ENCODE measurements around the gene RPSA.
"Not testable (repeated sequence)": the region's sequence is repeated elsewhere in the genome, so short reads cannot be mapped to it uniquely, and the experiment has no call there.

The RPSA gene

GRCh38 chr3:39435006-39435748 lies 28.7 kb downstream of the RPSA start:
- no peaks in the 10 kb centered on the region for H3K36me3 Mint-ChIP-seq (ENCODE audit: insufficient read depth)
- H3K4me1 Mint-ChIP-seq (ENCODE audit: low read depth in 2 of 2), result no peaks in the 10 kb centered on the region
- peaks cover 5 to 10% of the 10 kb centered on the region in 2 donors for H3K27me3 Mint-ChIP-seq
- DNase-seq (no peak), ATAC-seq (replicated peaks) (no peak)
- no peaks in the 10 kb centered on the region for H3K9me3 Mint-ChIP-seq
- no peak overlapping the region for H3K4me3 Mint-ChIP-seq
- H3K27ac Mint-ChIP-seq, result no peak overlapping the region

GRCh38 chr3:39438880-39439279 lies 32.4 kb downstream of the RPSA start:
- Mint-ChIP-seq H3K4me3 (no peak overlapping the region), H3K27ac (no peak overlapping the region), H3K4me1 (ENCODE audit: low read depth in 2 of 2) (no peaks in the 10 kb centered on the region), H3K27me3 (no peaks in the 10 kb centered on the region), H3K36me3 (ENCODE audit: insufficient read depth) (no peaks in the 10 kb centered on the region), H3K9me3 (no peaks in the 10 kb centered on the region)
- ATAC-seq (replicated peaks) (no peak), DNase-seq (no peak)

- DNase-seq (no peak), ATAC-seq (replicated peaks) (no peak)
- Mint-ChIP-seq H3K27me3 (peaks cover 0 to 9% of the 10 kb centered on the region in 2 donors), H3K36me3 (ENCODE audit: insufficient read depth) (no peaks in the 10 kb centered on the region), H3K4me3 (no peak overlapping the region), H3K27ac (no peak overlapping the region), H3K4me1 (ENCODE audit: low read depth in 2 of 2) (no peaks in the 10 kb centered on the region), H3K9me3 (no peaks in the 10 kb centered on the region)
These were observed 33.8 kb downstream of the RPSA start for GRCh38 chr3:39440316-39440715.

GRCh38 chr3:39443530-39443929 lies 37.0 kb downstream of the RPSA start:
- DNase-seq (no peak), ATAC-seq (replicated peaks) (no peak)
- Mint-ChIP-seq H3K27me3 (peaks cover 7 to 19% of the 10 kb centered on the region in 2 donors), H3K27ac (no peak overlapping the region), H3K36me3 (ENCODE audit: insufficient read depth) (no peaks in the 10 kb centered on the region), H3K9me3 (no peaks in the 10 kb centered on the region), H3K4me1 (ENCODE audit: low read depth in 2 of 2) (peaks cover 0 to 2% of the 10 kb centered on the region in 2 donors), H3K4me3 (no peak overlapping the region)

GRCh38 chr3:39445927-39446326 lies 39.4 kb downstream of the RPSA start:
- Mint-ChIP-seq H3K4me3 (no peak overlapping the region), H3K27ac (no peak overlapping the region), H3K9me3 (no peaks in the 10 kb centered on the region), H3K36me3 (ENCODE audit: insufficient read depth) (no peaks in the 10 kb centered on the region), H3K27me3 (peaks cover 7 to 19% of the 10 kb centered on the region in 2 donors), H3K4me1 (ENCODE audit: low read depth in 2 of 2) (peaks cover 0 to 2% of the 10 kb centered on the region in 2 donors)
- no peak for ATAC-seq (replicated peaks)
- no peak for DNase-seq

GRCh38 chr3:39446444-39446843 lies 39.9 kb downstream of the RPSA start:
- Mint-ChIP-seq H3K27me3 (peaks cover 7 to 19% of the 10 kb centered on the region in 2 donors), H3K27ac (no peak overlapping the region), H3K4me1 (ENCODE audit: low read depth in 2 of 2) (peaks cover 0 to 2% of the 10 kb centered on the region in 2 donors), H3K36me3 (ENCODE audit: insufficient read depth) (no peaks in the 10 kb centered on the region), H3K9me3 (no peaks in the 10 kb centered on the region), H3K4me3 (no peak overlapping the region)
- ATAC-seq (replicated peaks) (no peak), DNase-seq (no peak)

- H3K27me3 Mint-ChIP-seq, result peaks cover 8 to 24% of the 10 kb centered on the region in 2 donors
- H3K4me3 Mint-ChIP-seq, result no peak overlapping the region
- H3K36me3 Mint-ChIP-seq (ENCODE audit: insufficient read depth), result no peaks in the 10 kb centered on the region
- no peaks in the 10 kb centered on the region for H3K9me3 Mint-ChIP-seq
- H3K27ac Mint-ChIP-seq, result no peak overlapping the region
- peak; percentile 60 to 67 (median 62) for DNase-seq
- ATAC-seq (replicated peaks), result peak; percentile 85
- H3K4me1 Mint-ChIP-seq (ENCODE audit: low read depth in 2 of 2), result peaks cover 0 to 2% of the 10 kb centered on the region in 2 donors
These were observed 41.3 kb downstream of the RPSA start for GRCh38 chr3:39447637-39448483.

- Mint-ChIP-seq H3K27ac (no peak overlapping the region), H3K9me3 (no peaks in the 10 kb centered on the region), H3K36me3 (ENCODE audit: insufficient read depth) (no peaks in the 10 kb centered on the region), H3K4me3 (no peak overlapping the region), H3K27me3 (peaks cover 16 to 32% of the 10 kb centered on the region in 2 donors), H3K4me1 (ENCODE audit: low read depth in 2 of 2) (peaks cover 0 to 2% of the 10 kb centered on the region in 2 donors)
- no peak for ATAC-seq (replicated peaks)
- DNase-seq, result no peak
These were observed 42.1 kb downstream of the RPSA start for GRCh38 chr3:39448506-39449233.

- peaks cover 18 to 35% of the 10 kb centered on the region in 2 donors for H3K27me3 Mint-ChIP-seq
- no peak for DNase-seq
- no peak overlapping the region for H3K4me3 Mint-ChIP-seq
- H3K36me3 Mint-ChIP-seq (ENCODE audit: insufficient read depth), result no peaks in the 10 kb centered on the region
- ATAC-seq (replicated peaks), result no peak
- H3K4me1 Mint-ChIP-seq (ENCODE audit: low read depth in 2 of 2), result peaks cover 0 to 2% of the 10 kb centered on the region in 2 donors
- H3K27ac Mint-ChIP-seq, result no peak overlapping the region
- no peaks in the 10 kb centered on the region for H3K9me3 Mint-ChIP-seq
These were observed 43.3 kb downstream of the RPSA start for GRCh38 chr3:39449796-39450195.

- H3K4me3 Mint-ChIP-seq, result no peak overlapping the region
- DNase-seq, result no peak
- no peaks in the 10 kb centered on the region for H3K9me3 Mint-ChIP-seq
- H3K27ac Mint-ChIP-seq, result no peak overlapping the region
- peaks cover 36 to 58% of the 10 kb centered on the region in 2 donors for H3K27me3 Mint-ChIP-seq
- no peak for ATAC-seq (replicated peaks)
- no peaks in the 10 kb centered on the region for H3K36me3 Mint-ChIP-seq (ENCODE audit: insufficient read depth)
- H3K4me1 Mint-ChIP-seq (ENCODE audit: low read depth in 2 of 2), result no peaks in the 10 kb centered on the region
These were observed 46.6 kb downstream of the RPSA start for GRCh38 chr3:39453134-39453533.

- H3K36me3 Mint-ChIP-seq (ENCODE audit: insufficient read depth); H3K4me1 Mint-ChIP-seq (ENCODE audit: low read depth in 2 of 2); DNase-seq; H3K27ac Mint-ChIP-seq; H3K9me3 Mint-ChIP-seq; H3K4me3 Mint-ChIP-seq; ATAC-seq (replicated peaks): not testable (repeated sequence)
- H3K27me3 Mint-ChIP-seq, result peaks cover 34 to 55% of the 10 kb centered on the region in 2 donors
These were observed 47.4 kb downstream of the RPSA start for GRCh38 chr3:39453872-39454271.

GRCh38 chr3:39454591-39455217 lies 48.2 kb downstream of the RPSA start:
- DNase-seq (no peak), ATAC-seq (replicated peaks) (no peak)
- H3K36me3 Mint-ChIP-seq (ENCODE audit: insufficient read depth), result no peaks in the 10 kb centered on the region
- peaks cover 38 to 55% of the 10 kb centered on the region in 2 donors for H3K27me3 Mint-ChIP-seq
- no peaks in the 10 kb centered on the region for H3K4me1 Mint-ChIP-seq (ENCODE audit: low read depth in 2 of 2)
- no peak overlapping the region for H3K27ac Mint-ChIP-seq
- H3K4me3 Mint-ChIP-seq, result no peak overlapping the region
- H3K9me3 Mint-ChIP-seq, result no peaks in the 10 kb centered on the region

- H3K4me1 Mint-ChIP-seq (ENCODE audit: low read depth in 2 of 2), result no peaks in the 10 kb centered on the region
- H3K36me3 Mint-ChIP-seq (ENCODE audit: insufficient read depth), result no peaks in the 10 kb centered on the region
- ATAC-seq (replicated peaks) (no peak), DNase-seq (no peak)
- no peak overlapping the region for H3K27ac Mint-ChIP-seq
- peaks cover 38 to 64% of the 10 kb centered on the region in 2 donors for H3K27me3 Mint-ChIP-seq
- no peaks in the 10 kb centered on the region for H3K9me3 Mint-ChIP-seq
- H3K4me3 Mint-ChIP-seq, result no peak overlapping the region
These were observed 49.6 kb downstream of the RPSA start for GRCh38 chr3:39456159-39456558.
